Measurements from ENCODE around the gene KPTN. TPM values are rescaled to one million over a fixed set of nuclear protein-coding genes. Genes with fewer than 3 reads are reported as not detected.
A peak's percentile ranks its signal among the peaks of the same experiment; 100 is the strongest.

KPTN gene
- 11.1 TPM for polyA plus RNA-seq (2013, experiment 1 of 2; ENCODE audit: insufficient read length)
- 11.0 TPM for polyA plus RNA-seq (2013, experiment 2 of 2; ENCODE audit: insufficient read length)

DNA sequence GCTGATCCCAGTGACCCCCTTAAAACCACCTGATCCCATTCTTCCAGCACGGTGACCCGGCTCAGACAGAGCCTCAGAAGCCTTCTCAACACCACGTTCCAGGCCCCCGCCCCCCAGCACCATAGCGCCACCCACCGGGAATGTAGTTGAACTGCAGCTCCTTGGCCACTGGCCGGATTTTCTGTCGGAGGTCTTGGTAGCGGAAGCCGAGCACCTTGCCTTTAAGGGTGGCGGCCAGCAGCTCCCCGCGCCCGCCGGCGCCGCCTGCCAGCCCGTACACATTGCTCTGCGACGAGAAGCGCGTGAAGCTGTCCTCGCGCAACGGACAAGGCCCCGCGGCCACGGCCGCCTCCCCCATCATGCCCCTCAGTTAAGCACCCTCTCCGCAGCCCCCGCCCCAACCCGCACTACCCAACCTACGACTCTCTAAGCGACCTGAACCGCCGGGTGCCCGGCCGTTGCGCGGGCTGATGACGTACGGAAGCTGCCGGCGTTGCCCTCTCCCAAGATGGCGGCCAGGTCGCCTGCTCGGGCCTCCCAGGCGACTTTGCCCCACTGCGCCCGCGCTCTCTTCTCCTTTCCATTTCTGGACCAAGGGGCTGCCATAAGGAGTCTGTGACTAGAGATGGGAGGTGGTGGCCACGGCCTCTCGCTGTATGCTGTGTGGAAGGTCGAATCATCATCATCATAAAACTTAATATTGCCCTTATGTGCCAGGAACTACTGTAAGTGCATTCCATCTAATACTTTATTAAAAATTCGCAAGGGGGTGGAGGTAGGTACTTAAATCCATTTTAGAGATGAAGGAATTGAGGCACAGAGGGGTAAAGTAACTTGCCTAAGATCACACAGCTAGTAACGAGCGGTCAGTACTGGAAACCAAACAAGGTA lies at the start of gene KPTN:
Gene KPTN (minus strand): TSS at position 420 of the 891 bp plus-strand sequence. CDS start 59 bp downstream, at position 361.
- peak; percentile 91 for DNase-seq

DNA sequence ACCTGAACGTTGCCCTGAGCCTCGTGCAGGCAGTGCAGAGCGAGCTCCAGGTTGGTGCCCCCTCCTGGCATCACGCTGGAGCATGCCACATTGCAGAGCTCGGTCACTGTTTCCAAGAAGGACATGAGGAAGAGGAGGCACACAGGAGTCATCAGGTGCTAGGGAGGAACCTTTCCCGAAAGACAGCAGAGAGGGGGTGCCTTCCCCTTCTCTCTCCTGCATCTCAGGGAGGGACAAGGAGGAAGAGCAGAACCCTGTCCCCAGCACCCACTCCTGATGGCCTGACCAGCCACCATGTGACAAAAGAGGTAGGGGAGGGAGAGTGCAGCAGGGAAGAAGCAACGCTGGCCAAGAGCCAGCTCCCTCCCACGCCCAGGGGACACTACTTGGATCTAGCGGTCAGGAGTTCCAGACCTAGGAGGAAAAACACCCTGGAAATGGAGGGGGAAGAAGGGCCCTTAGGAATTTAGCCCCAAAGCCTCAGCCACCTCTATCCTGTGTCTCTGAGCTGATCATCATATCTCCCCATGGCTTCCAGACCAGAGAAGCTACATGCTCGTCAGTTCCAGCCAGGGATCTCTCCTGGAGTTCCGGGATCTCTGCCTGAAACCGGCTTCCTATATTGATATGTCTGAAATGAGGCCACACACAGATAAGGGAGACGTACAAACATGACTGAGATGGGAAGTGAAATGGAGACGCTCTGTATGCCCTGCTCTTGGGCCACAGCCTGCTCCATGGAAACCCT lies 47.8 kb upstream of the KPTN start:
- DNase-seq = no peak

DNA sequence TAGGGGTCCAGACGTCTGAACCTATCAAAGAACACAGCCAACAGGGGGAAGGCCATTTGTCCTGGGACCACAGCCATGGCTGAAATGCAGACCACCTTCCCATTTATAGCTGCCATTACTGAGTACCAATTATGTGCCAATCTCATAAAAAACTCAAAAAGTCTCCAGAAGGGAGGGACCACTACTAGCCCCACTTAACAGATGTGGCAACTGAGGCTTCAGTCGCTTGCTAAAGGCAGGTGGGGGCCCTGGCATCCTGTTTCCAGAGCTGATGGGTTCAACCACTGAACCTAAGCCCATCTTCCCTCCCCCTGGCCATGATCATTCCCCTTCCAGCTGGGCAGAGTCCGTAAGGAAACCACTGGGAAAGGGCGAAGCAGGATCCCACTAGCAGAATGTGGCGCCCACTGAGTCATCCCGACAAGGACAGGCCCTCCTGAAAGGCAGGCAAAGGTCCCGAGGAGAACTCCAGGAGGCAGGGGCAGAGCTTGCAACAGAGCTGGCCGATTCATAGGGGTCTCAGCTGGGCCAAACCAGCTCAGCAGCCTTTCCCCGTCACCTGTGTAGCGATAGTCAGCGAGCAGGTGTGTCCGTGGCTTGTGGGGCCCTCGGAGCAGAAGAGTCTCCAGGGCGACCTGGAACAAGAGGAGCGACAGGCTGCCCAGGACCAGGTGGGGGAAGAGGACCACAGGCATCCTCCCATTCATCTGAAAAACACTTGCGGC lies 45.2 kb upstream of the KPTN start:
- no peak for DNase-seq

DNA sequence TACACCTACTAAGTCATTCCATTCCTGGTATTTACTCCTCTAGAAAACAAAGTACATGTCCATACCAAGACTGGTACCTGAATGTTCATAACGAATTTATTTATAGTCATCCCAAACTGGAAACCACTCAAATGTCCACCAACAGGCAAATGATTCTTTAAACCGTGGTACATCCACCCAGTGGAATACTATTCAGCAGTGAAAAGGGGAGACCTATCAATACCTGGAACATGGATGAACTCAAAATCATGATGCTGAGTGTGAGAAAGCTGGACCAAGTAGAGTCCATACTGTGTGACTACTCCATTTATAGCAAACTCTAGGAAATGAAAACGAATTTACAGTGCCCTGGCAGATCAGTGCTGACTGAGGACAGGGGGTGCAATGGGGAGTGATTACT lies 42.8 kb upstream of the KPTN start:
- DNase-seq = no peak

DNA sequence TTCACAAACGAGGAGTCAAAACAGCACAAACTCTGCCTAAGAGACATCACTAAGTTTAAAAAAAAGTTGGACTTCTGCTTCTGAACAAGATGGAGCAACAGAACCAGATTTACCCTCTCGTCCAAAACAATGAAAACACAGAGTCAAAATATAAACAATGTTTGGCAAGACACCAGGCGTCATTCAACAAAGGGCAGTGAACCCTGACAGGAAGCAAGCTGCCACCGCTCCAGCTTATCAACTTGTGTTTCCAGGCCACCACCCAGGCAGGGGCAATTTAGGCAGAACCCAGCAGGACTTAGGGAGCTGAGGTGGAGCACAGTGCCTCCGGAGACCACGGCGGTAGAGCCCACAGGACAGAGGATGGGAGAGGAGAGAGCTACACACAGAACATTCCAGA lies 39.5 kb upstream of the KPTN start:
- DNase-seq = no peak

DNA sequence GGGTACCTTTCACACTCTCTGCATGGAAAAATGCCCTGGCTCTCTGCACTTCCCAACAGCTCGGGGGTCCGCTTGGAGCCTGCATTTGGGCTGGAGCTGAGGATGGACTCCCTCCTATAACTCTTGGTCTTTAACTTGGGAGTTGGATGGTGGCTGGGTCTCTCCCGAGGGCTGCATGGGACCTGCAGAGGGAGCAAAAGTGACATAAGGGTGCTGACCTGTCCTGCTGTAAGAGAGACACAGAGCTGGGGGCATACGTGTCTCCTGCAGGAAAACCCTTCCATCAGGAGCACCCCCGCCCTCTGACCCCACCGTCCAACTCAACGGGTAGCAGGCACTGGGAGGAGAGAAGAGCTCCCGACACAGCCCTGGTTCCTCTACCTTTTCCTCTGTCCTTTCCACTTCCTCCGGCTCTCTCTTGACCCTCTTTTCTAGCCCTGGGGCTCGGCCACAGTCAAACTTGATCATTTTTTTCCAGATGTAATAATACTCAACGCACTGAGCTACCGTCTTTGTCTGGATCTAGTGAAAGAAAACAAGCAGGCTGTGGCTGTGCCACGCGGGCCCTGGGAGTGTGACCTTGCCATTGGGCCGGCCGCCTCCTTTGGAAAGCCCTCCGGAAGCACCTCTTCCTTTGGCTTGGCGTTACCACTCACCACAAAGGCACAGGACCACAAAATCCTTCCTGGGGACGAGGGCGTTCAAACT lies 37.6 kb upstream of the KPTN start:
- no peak for DNase-seq

DNA sequence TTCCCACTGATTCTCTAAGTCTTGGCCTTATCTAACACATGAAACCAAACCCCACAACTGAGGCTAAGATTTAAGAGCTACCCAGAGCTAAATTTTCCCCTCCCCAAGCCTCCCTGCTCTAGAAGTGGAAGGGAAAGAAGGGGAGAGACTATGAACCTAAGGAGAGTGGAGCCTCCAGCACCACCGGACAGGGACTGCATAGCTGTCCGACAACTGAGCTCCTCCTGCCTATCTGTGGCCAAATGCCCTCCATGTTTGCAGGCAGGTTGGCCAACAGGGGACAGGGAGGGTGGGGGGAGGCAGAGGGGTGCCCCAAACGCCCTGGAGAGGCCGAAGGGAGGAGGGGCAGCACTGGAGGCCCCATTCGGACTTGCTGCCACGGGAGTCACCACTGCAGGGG lies 36.8 kb upstream of the KPTN start:
- no peak for DNase-seq

DNA sequence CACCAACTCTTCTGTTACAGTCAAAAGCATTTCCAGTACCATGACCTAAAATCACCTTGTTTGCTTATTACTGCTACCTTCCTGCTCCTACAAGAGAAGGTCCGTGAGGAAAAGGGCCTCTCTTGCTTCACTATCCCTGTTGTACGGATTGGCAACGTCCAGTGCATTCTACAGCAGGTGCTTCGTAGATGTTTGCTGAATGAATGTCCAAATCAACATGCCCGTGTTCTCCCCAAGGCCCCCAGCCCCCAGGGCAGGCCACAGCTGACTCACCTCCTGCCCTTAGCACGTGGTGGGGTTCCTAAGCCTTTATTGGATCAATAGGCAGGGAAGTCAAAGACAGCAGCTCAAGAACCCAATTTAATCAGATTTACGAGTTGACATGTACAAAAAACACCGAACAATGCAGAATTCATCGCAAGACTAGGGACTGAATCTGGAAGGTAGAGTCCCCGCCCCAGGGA lies 36.4 kb upstream of the KPTN start:
- DNase-seq = no peak

DNA sequence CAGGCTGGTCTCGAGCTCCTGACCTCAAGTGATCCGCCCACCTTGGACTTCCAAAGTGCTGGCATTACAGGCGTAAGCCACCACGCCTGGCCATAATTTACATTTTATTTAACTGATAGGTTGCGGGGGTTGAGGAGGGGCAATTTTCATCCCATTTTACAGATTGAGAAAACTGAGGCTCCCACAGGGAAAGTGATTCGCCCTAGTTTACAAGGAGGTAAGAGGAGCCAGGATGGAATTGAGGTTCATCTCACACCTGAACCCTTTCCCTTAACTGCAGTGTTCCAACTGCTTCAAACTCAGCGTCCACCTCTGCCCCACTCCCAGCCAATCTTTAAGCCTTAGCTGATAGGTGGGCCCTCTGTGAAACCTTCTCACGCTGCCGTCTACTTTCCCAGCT lies 34.8 kb upstream of the KPTN start:
- DNase-seq = no peak

DNA sequence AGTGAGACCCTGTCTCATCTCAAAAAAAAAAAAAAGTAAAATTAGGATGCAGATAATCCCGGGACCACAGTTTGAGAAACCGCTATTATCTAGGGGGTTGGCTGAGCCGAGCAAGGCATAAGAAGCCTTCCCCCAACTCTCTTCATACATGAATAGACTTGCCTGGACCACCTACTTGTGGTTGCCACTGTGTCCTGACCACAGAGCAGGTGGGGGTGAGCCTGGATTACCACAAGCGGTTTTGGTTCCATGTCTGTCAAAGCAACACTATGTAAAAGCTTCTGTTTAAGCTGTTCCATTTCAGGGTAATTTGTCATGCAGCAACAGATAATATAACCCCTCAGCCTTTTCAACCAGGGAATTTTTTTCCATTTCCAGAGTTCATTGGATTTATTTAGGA lies 34.1 kb upstream of the KPTN start:
- no peak for DNase-seq

DNA sequence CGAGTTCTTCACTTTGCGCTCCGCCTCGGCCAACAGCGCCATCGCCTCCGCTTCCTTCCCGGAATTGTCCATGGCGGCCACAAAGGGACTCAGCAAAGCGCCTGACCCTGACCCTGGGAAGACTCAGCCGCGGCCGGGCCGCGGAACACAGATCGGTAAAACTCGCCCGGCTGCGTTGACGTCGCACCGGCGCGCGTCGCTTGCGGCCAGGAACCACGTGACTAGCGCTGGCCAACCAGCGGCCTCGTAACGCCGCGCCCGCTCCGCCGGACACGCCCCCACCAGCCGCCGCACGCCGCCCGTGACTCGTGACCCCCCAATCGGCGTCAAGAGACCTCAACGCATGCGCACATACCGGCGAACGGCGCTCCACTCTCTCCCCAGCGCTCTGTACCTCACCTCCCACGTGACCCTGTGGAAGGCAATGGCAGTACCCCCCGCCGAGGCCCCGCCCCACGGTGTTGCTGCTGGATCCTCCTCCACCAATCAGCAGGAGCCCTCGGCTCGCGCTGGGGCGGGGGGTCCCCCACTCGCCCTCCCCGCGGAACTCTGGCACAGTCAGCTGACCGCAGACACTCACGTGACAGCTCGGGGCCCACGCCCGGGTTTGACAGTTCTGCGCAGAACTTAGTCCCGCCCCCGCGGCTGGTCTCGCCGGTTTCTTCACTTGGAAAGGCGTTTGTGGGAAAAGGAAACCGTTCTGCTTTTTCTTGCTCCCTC lies 31.0 kb upstream of the KPTN start, which contains the start of gene NAPA:
Gene NAPA (minus strand): TSS at position 195 of the 720 bp plus-strand sequence. CDS start 123 bp downstream, at position 72.
- peak; percentile 100 for DNase-seq

DNA sequence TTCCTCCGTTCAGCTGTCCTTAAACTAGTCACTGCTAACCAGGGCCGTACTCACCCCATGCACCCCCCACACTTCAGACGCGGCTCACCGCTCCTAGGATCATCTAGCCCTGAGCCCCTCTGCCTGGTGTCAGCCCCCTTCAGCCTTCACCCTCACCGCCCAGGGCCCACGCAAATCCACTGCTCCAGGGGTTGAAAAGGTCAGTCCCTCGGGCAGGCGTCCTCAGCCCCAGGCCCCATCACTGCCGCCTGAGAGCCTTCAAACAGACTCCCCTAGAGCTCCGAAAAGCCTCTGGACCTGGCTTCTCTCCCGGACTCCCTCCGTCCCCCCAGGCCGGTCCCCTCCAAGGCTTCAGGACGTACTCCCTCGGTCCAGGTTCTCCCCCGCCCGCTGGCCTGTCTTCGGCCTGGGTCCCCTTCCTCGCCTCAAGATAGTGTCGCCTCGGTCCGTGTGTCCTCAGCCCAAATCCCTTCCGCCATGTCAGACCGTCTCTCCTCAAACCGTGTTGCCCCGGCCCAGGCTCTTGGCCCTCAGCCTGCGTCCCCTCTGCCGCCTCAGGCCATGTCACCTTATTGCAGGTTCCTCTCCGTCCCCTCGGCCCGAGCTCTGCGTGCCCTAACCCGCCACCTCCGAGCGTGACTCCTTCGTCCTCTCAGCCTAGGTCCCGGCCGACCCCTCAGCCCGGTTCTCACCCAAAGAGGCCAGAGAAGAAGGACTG lies 30.3 kb upstream of the KPTN start:
- DNase-seq = no peak

DNA sequence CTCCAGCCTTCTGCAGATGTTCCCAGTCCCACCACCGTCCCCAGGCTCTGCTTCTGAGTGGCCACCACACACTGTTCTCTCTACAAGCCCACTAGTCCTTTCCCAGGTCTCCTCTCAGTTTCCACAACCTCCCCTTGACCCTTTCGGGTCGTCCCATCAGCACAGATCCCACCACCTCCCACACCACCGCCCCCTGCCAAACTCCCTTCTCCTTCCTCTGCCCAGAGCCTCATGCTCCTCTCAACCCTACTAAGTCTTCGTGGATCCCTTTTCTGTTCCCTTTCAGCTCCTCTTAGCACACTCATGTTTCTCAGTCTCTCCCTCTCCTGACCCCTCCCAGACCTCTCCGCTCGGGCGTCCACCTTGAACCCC lies 28.9 kb upstream of the KPTN start:
- DNase-seq = no peak

DNA sequence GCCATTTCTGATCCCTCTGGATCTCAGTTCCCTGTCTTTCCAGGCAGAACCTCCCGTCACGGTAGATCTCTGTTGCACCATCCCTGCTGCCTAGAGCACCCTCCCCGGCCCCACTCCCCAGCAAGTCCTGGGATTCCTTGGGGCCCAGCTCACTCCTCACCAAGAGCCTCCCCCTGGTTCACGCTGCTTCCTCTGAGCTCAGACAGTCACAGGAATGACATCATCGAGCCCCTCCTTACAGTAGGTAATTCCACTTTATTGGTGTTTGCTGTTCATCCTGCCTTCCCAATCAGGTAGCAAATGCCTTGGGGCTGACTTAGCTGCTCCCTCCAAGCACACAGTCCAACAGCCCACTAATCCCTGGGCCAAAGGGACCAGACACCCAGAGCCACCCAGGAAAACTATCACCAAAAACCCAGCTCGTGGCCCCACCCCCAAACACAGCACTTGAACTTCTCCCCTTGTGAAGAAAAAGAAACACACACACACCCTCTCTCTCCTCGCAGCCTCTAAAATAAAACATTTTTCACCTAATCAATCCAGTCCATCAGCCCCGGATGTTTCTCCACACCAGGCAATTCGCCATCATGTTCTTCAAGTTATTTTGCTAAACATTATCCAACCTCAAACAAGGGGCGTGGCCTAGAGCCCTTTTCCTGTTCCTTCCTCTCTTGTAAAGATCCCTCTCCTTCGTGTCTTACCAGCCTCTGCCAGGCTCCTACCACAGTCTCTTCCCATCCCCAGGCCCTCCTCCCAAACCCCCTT lies 28.3 kb upstream of the KPTN start:
- peak; percentile 29 for DNase-seq

DNA sequence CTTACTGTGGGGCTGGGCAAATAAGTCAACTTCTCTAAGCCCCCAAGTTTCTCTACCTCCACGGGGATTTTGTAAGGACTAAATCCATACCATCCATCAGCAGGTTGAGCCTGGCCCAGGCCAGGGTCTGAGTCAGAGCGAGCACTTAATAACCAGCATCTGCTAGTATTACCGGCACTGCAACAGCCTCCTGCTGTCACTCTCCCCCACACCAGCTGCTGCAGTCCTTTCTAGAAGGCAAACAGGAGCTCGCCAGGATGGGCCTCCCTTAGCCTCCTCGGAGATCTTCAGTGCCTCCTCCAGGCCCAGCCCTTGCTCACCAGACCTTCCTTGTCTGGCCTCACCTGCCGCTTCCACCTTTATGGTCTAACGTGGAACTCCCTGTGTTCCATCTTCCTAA lies 27.7 kb upstream of the KPTN start:
- DNase-seq = no peak

DNA sequence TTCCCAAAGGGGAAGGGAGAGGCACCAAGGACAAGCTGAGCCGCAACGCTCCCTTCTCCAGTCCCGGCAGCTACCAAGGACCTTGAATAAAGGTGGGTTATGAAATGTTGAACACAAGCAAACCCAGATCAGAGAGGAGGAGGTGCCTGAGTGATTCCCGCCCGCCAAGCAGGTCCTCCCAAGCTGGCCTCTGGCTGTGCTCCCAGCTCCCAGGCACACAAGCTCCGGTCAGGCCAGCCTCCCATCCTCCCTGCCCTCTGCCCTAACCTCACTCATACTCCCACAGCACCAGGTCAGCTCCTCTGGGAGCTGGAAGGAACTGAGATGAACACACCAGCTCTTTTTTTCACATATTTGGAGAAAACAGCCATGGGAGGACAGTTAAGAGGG lies 27.1 kb upstream of the KPTN start:
- DNase-seq = no peak

DNA sequence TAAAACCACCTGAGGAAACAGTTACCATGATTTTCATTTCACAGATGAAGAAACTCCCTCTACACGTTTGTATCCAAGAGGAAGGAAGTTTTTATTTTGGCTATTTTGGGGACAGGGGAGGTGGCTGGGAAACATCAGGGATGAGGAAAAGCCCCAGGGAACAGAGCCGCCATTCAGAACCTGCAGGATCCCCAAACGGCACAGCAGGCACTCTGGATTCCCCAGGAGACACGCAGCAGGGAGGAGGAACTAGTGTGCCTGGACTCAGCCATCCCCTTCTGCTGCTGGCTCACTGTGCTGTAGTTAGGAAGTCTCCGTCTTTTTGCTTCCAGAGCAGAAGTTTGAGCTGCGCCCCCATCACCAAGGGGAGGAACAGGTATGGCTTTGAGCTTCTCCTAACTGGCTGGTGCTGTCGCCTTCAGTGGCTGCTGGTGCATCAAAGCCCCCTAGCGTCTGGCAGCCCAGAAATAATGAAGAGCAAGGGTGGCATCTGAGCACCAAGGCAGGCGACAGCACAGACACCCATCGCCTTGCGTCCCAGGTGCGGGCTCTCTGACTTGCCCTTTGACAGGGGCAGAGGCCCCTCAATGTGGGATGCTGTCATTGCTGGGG lies 26.6 kb upstream of the KPTN start:
- DNase-seq = no peak

DNA sequence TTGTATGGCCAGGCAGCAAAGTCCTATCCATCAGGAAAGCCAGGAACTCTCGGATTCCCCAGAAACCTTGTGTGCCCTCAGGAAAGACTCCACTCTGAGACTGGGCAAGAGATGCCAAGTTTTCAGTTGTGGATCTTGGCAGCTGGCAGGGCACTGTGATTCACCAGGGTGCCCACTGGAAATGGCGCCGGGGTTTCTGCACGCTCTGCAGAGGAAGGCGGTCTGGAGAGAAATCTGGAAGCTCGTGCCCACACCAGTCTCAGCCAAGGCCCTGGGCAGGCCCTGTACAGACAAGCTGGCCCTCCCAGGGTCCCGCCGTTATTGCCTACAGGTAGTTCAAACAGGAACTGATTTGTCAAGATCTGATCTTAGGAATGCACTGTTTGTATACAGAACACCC lies 26.0 kb upstream of the KPTN start:
- DNase-seq = no peak

DNA sequence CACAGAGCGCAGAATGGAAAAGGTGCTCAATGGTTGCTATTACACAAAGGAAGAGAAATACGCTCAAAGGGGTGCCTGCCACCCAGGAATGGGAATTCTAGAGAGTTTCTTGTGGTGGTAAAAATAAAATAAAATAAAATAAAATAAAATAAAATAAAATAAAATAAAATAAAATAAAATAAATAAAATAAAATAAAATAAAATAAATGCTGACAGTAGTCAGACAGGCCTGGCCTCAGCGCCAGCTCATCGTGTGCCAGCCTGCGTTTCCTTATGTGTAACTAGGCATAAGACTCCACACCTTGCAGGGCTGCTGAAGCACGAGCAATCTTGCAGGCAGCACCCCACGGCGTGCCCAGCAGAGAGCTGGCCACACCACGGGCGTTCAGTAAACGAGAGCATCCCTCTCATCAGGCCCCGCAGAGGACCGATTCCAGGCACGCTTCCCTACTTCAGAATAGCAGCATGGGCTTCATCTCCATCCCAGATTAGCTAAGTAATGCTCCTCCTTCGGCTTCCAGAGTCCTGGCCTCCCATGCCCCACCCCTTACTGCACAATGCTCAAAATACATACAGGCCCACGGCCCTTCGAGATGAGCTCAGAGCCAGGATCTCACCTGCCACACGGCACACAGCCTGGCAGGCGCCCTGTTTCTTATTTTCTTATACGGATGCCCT lies 25.3 kb upstream of the KPTN start:
- no peak for DNase-seq
